GM18868 (cell line): Measurements from ENCODE around the gene DENND6A.
A peak's percentile ranks its signal among the peaks of the same experiment; 100 is the strongest.
"Not testable (repeated sequence)": the region's sequence is repeated elsewhere in the genome, so short reads cannot be mapped to it uniquely, and the experiment has no call there.

Source experiments
- ATAC-seq: cut with Tn5 transposase; IDR thresholded peaks from one replicate; pipeline ENCODE4 v1.9.1; 2021; ENCODE audit warnings: mild to moderate bottlenecking, moderate library complexity; ENCODE audit not compliant: unreplicated experiment

Gene DENND6A, protein sequence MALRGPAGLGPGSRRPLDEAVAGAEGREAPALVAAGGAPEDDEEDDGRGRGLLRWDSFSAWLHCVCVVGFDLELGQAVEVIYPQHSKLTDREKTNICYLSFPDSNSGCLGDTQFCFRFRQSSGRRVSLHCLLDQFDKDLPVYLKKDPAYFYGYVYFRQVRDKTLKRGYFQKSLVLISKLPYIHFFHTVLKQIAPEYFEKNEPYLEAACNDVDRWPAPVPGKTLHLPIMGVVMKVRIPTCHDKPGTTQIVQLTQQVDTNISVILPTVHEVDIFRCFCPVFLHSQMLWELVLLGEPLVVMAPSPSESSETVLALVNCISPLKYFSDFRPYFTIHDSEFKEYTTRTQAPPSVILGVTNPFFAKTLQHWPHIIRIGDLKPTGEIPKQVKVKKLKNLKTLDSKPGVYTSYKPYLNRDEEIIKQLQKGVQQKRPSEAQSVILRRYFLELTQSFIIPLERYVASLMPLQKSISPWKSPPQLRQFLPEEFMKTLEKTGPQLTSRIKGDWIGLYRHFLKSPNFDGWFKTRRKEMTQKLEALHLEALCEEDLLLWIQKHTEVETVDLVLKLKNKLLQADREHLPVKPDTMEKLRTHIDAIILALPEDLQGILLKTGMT

DNA sequence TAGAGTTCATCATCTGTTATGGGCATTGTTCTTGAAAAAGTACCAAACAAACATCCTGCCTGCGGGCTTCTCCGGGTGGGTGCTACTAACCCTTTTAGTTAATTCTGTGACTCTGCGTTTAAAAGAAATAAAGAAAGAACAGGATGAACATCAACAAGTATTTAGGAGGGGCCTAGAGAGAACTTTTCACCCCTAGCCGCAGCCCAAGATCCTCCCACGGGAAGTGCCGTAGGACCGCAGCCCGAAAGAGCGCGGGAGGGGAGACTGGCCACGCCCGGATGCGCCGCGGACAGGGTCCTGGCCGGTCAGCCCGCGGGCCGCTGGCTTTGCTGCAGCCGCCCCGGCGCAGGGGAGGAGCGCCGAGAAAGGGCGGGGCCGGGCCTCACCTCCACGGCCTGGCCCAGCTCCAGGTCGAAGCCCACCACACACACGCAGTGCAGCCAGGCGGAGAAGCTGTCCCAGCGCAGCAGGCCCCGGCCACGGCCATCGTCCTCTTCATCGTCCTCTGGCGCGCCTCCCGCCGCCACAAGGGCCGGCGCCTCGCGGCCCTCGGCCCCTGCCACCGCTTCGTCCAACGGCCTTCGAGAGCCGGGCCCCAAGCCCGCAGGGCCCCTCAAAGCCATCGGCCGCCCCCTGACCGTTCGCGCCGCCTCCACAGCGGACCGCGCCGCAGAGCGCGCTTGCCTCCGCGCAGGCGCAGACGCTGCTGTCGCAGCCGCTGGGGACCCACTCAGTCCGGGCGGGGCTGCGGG is at the start of gene DENND6A:
TSS of gene DENND6A (minus strand) at position 682 of the 752 bp plus-strand sequence. CDS start at position 623, 59 bp downstream.
- ATAC-seq, result peak; percentile 82

DNA sequence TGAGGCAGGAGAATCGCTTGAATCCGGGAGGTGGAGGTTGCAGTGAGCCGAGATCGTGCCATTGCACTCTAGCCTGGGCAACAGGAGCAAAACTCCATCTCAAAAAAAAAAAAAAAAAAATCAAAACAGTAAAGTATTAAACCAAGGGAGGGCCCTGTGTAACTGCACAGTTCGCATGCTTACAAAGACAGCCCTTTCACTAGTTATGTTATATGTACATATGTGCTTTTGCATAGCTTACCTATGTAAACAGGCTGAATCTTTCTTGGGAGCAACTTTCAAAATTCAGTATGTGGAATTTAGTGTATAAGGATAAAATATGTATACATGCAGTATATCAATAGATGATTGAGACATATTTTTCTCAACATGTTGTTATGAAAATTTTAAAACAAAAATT is 47.1 kb upstream of the DENND6A start:
- no peak for ATAC-seq

DNA sequence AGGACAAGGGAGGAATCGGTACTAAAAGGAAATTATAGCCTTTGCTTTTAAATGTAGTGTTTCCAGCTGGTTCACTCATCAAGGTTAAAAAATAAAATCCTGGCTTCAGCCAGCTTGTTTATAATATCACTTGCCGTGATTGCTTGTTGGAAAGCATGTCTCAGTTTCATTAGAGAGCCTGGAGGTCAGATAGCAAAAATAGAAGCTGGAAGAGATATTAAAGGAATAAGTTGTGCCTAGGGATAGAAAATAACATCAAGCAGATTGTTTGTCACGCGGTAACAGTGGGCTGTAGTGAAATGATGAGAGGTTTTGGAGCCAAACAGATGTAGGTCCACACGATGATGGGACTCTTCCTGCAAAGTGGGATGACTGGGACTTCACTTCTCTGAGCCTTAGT is 45.5 kb upstream of the DENND6A start:
- ATAC-seq, result no peak

DNA sequence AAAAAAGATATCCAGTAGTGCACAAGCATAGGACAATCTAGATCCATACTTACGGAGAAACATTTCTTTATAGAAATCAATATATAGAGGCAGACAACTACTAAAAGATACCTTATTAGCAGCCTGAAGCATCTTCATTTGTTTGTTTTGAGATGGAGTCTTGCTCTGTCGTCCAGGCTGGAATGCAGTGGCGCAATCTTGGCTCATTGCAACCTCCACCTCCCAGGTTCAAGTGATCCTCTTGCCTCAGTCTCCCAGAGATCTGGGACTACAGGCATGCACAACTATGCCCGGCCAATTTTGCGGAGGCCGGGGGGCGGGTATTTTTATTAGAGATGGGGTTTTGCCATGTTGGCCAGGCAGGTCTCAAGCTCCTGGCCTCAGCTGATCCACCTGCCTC is 45.0 kb upstream of the DENND6A start:
- ATAC-seq, result no peak

DNA sequence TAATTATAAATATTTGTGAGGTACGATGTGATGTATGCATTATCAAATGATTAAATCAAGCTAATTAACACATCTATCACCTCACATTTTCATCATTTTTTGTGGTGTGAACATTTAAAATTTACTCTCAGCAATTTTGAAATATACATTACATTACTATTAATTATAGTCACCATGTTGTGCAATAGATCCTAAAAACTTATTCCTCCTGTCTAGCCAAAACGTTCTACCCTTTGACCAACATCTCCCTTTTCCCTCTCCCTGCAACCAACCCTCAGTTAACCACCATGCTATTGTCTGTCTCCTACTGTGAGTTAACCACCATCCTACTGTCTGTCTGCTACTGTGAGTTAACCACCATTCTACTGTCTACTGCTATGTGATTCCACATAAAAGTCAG is 42.5 kb upstream of the DENND6A start:
- no peak for ATAC-seq

DNA sequence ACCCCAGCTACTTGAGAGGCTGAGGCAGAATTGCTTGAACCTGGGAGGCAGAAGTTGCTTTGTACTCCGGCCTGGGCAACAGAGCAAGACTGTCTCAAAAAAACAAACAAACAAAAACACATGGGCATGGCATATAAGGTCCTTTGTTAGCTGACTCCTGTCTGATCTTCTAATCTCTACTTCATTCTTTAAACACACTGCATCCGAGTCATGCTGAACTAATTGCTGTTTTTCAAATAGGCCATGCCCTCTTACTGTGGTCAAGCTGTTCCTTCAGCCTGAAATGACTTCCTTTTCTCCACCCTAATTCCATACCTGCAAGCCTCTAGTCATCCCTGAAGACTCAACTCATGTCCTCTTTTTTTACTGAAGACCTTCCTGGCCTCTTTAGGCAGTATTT is 40.9 kb upstream of the DENND6A start:
- ATAC-seq, result no peak

DNA sequence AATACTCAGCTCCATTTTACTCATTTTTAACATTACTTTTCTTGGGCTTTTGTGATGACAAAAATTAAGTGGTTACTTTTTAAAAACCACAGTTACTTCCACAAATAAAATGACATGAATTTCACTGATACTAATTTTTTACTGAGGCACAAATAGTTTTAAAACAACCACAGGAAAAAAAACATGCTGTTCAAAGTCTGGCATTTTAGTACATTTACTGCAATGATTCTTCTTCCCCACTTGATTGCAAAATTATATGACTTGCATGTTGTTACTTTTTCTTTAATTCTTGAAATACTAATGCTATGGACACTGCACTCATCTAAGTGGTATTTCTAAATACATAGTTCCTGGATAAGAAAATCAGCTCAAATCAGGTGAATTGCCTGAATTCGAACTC is 38.4 kb upstream of the DENND6A start:
- ATAC-seq, result no peak

DNA sequence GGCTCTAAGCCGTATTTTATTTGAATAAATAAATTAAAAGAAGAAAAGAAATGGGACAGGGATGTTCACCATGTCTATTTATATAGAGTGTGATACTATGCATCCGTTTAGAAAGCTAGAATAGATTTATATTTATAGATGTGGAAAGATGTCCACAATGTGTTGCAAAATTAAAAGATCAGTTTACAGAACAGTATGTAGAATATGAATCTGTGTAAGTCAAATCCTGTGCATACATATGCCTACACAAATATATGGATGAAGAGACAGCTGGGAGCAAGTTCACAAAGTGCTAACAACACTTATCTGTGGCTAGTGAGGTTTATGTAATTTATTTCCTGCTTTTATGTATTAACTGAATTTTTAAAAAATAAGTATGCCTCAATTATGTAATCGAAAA is 37.8 kb upstream of the DENND6A start:
- no peak for ATAC-seq

DNA sequence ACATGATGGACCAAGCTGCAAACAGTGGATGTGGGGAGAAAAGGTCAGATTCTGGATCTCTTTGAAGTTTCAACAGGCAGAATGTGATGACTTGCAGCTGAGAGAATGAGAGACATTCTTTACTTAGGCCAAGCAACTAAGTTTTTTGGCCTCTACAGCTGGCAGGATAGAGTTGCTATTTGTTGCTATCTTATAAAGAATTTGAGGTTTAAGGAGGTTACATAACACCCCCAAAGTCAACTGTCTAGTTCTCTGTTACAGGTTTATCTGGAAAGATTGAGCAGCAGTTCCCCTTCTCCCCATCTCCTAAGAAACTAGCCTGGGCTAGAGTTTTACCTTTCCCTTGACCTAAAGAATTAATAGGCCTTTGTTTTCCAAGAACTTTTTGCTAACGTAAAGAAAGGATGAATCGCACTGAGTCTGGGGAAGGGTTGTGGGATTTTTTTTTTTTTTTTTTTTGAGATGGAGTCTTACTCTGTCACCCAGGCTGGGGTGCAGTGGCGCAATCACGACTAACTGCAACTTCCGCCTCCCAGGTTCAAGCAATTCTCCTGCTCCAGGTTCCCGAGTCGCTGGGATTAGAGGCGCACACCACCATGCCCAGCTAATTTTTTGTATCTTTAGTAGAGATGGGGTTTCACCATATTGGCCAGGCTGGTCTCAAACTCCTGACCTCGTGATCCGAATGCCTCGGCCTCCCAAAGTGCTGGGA is 36.6 kb upstream of the DENND6A start:
- ATAC-seq, result no peak

DNA sequence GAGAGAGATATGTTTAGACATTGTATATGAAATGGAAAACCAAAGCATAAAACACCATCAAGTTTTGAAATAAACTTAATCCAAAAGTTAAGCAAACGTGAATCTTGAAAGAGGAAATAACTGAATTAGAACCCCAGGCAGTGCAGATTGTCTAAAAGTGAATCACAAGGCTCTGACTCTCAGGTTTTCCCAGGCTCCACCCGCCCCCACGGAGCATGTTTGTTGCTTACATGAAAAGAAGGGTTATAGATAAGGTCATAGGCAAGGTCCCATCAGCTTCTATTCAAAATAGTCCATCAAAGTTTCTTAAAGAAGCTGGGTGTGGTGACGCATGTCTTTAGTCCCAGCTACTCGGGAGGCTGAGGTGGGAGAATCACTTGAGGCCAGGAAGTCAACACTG is 34.2 kb upstream of the DENND6A start:
- no peak for ATAC-seq

DNA sequence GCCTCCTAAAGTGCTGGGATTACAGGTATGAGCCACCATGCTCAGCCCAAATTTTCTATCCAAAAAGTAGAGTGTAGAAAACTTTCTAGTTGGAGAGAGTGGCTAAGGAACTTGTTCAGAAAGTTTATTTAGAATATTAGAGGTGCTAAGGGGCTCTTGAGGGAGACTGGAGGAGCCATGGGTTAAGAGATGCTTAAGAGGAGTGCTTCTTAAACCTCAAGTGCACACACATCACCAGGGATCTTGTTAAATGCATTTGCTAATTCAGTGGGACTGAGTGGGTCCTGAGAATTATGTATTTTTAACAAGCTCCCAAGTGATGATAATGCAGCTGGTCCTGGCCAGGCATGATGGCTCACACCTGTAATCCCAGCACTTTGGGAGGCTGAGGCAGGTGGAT is 33.5 kb upstream of the DENND6A start:
- no peak for ATAC-seq

DNA sequence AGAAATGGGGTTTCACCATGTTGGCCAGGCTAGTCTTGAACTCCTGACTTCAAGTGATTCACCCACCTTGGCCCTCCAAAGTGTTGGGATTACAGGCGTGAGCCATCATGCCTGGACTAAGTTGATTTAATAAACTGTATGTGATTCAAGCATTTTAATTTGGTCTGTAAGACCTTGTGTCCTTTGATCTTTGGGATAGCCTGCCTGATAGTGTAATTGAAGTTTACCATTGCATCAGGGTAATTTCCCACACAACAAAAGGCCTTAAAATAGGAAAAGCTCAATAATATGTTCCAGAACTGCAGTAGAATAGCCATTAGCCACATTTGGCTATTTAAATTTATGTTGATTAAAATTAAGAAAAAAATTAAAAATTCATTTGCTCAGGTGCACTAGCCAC is 25.2 kb upstream of the DENND6A start:
- ATAC-seq, result no peak

DNA sequence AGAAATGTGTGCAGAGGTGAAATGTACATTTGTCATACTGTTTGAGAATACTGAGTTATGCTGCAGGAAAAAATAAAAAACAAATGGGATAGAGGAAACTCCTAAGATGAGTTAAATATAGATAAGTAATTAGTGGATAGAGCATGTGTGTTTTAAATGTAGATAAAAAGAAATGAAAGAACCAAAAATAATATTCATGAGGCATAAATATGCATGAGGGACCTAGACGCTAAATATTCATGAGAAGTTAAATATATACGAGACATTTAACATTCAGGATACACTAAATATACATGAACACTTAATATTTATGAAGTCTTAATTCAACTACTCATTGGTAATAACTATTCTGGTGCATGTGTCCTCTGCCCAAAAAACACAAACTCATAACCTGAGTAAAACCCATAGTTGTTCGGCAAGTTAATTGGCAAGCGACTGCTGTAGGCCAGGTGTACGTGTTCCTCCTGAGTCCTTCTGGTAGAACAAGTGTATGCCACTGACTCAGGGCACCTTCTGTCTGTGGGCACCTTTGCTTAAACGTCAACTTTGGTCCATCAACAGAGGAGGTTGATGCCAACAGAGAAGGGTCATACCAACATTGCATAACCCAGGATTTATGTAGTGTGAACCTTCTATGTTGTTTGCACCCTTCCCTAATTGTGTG is 24.5 kb upstream of the DENND6A start:
- ATAC-seq, result no peak

DNA sequence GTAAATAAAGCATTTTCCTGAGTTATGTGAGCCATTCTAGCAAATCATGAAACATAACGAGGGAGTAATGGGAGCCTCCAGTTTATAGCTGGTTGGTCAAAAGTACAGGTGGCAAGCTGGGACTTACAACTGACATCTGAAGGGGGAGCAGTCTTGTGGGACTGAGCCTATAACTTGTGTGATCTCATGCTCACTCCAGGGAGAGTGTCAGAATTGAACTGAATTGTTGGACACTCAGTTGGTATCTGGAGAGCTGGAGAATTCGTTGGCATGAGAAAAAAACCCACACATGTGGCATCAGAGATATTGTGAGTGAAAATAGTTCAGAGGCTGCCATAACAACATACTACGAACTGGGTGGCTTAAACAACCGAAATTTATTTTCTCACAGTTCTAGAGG is 22.8 kb upstream of the DENND6A start:
- no peak for ATAC-seq

DNA sequence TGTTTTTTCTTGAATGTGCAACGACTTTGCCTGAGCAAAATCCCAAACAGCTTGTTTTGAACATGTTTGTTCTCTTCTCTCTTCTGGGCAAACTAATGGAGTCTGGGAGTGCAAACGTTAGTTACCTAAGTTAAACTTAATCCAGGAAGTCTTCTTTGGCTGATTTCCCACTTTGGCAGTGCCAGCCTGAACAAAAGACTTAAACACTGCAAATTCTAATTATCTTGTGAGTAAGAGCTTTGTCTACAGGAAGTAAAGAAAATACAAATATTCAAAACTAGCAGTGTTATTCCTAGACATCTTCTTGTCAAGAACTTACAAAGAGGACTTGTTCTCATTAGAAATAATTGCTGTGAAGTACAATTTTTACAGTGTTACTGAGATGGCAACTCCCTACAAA is 16.7 kb upstream of the DENND6A start:
- ATAC-seq, result no peak

DNA sequence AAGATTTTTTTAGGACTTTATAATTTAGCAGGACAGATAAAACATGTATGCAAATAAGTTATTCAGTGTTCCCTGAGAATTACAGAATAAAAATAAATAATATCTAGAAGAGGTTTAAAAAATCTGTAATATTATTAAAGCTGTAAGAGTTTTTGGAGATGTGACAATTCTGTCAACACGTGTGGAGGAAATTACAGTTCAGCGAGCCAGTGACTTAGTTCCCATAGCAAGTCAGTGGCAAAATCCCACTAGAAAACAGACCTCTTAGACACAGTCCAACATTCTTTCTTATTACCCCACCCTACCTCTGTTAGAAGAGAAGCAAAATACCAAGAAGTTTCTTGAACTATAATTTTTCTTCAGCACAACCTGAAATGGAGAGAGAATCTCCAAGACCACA is 16.2 kb upstream of the DENND6A start:
- no peak for ATAC-seq

DNA sequence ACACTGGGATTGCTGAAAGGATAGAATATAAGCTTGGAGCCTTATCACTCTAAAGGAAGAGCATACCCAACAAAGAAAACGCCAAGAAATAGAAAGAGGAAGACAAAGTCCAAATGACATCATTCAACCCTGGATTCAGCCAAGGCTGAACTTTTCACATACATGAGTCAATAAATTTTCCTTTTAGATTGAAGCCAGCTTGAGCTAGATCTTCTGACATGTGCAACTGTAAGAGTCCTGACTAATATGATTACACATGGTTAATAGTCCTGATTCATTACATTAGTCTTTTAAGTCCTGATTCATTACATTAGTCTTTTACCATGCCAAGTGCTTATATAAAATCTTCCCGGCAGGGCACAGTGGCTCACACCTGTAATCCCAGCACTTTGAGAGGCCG is 13.6 kb upstream of the DENND6A start:
- no peak for ATAC-seq

DNA sequence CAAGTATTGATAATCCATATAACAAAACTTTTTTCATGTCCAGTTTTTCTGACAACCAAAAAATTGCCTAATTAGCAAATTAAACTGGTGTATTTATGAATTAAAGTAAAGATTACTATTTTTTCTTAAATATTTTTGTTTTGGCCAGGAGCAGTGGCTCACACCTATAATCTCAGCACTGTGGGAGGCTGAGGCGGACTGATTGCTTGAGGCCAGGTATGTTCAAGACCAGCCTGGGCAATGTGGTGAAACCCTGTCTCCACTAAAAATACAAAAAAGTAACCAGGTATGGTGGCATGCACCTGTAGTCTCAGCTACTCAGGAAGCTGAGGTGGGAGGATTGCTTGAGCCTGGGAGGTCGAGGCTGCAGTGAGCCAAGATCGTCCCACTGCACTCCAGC is 12.5 kb upstream of the DENND6A start:
- ATAC-seq, result not testable (repeated sequence)

DNA sequence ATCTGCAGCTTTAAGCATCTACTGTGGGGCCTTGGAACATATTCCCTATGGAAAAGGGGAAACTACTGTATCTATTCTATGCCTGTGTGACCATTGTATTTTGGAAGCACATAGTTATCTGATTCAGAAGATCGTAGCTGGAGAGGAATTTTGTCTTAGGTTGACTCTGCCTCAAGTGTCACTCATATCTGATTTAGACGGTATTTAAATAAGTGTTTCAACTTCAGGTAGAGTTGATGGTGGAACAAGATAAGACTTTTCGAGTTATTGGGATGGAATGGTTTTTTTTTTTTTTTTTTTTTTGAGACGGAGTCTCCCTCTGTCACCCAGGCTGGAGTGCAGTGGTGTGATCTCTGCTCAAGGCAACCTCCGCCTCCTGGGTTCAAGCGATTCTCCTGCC is 8.9 kb upstream of the DENND6A start:
- ATAC-seq, result no peak

DNA sequence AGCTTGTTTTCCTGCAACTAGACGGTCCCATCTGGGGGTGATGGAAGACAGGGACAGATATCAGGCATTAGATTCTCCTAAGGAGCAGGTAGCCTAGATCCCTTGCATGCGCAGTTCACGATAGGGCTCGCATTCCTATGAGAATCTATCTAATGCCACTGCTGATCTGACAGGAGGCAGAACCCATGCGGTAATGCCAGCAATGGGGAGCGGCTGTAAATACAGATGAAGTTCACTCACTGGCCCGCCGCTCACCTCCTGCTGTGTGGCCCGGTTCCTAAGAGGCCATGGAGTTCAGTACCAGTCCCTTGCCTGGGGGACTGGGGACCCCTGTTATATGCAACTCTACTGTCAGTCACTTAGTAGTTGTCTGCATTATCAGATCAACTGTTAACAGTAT is 7.9 kb upstream of the DENND6A start:
- ATAC-seq, result no peak

DNA sequence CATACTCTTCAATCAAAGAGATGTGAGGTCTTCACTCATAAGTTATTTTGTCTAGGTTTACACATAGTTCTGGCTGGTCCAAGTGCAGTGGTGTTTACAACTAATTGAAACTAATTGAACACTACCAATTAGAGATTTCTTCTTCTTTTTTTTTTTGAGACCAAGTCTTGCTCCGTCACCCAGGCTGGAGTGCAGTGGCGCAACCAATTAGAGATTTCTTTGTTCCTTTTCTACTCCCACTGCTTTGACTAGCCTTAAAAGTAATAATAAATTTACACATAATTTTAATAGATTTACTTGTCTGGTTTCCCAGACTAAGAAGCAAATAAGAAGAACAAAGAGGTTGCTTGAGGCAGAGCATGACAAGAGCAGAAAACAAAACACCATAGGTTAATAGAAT is 6.7 kb upstream of the DENND6A start:
- ATAC-seq, result no peak
